Spinal cord (tissue), 10 donors: ENCODE results near the gene PITPNM3. TPM values are rescaled to one million over a fixed set of nuclear protein-coding genes. Genes with fewer than 3 reads are reported as not detected.
"Not testable (repeated sequence)": the region's sequence is repeated elsewhere in the genome, so short reads cannot be mapped to it uniquely, and the experiment has no call there.

Source experiments
- DNase-seq, 6 donors: peaks; one replicate each; pipeline versions ENCODE4 v3.0.0 to v3.0.0-alpha.2; 2013 to 2015; ENCODE audit warnings: low spot score in 6 of 6, low read depth in 4 of 6
- H3K27ac ChIP-seq: one replicate; pipeline ENCODE4 v1.5.1; 2013; ENCODE audit warnings: low read depth, low read length, control low read depth
- H3K27me3 ChIP-seq: one replicate; pipeline ENCODE4 v1.6.1; 2013; ENCODE audit warnings: low read length; ENCODE audit not compliant: control insufficient read depth, insufficient read depth
- H3K36me3 ChIP-seq: one replicate; pipeline ENCODE4 v1.6.1; 2013; ENCODE audit warnings: low read length; ENCODE audit not compliant: control insufficient read depth, insufficient read depth
- H3K4me1 ChIP-seq: one replicate; pipeline ENCODE4 v1.6.1; 2013; ENCODE audit warnings: low read length; ENCODE audit not compliant: control insufficient read depth, insufficient read depth
- H3K4me3 ChIP-seq: one replicate; pipeline ENCODE4 v1.5.1; 2013; ENCODE audit warnings: low read depth, low read length, control low read depth
- H3K9me3 ChIP-seq: one replicate; pipeline ENCODE4 v1.6.1; 2013; ENCODE audit warnings: low read length; ENCODE audit not compliant: control insufficient read depth, insufficient read depth
- WGBS: methylation state at CpG from one replicate; pipeline ENCODE4 v1.1.5; 2013; ENCODE audit warnings: missing lambda C conversion rate; ENCODE audit not compliant: insufficient coverage; 5-methylcytosine and 5-hydroxymethylcytosine counted together
- polyA plus RNA-seq, 2 donors: library from polyadenylated mRNA; unstranded; fragments of 120-200 nt; gene quantifications; one replicate each; pipeline ENCODE4 v1.2.1, GENCODE V29; 2013; ENCODE audit not compliant: insufficient read length in 2 of 2
- total RNA-seq, 2 donors: library from RNA; depleted of rRNA in 1 of 2; stranded (reverse); fragments of 120-200 nt in 1 of 2; fragments of >200 nt in 1 of 2; gene quantifications; one replicate each; pipeline versions ENCODE4 v1.2.3 to v1.2.4, GENCODE V29; 2013 to 2014
- donor health status: healthy.

The PITPNM3 gene
- total and polyA plus RNA-seq, 4 donors = 7.3 to 21.6 (median 16.8) TPM

DNA sequence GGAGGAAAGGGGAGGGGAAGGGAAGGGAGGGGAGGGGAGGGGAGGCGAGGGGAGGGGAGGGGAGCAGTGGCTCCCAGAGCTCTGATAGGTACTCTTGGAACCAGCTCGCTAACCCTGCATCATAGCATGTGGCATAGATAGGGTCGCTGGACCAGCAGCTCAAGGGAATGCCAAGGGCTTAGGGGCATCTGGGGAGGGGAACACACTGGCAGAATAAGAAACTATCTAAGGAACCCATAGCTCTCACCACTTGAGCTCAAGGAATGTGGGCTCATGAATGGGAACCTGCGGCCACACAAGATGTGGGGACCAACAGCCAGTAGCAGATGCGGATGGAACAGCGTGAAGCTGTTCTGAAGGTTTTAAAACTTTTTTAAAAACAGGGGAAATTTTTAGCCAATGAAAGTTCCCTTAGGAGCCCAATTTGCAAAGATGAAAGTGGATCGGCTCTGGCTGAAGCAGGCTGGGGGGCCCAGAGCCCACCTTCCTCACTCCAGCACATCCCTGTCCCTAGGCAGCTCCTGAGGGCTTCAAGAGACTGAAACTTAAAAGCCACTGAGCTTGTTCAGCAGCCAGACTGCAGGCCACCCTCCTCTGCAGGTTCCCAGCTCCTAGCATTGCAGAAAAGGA is 65.2 kb downstream of the PITPNM3 start:
- no peak overlapping the region for H3K27ac ChIP-seq
- H3K36me3 ChIP-seq = no peaks in the 10 kb centered on the region
- no peak overlapping the region for H3K4me3 ChIP-seq
- no peaks in the 10 kb centered on the region for H3K27me3 ChIP-seq
- peaks cover 21% of the 10 kb centered on the region for H3K4me1 ChIP-seq
- DNase-seq = no peak
- 75% methylated on average over 4 of the region's 7 CpGs for WGBS
- H3K9me3 ChIP-seq = no peaks in the 10 kb centered on the region

DNA sequence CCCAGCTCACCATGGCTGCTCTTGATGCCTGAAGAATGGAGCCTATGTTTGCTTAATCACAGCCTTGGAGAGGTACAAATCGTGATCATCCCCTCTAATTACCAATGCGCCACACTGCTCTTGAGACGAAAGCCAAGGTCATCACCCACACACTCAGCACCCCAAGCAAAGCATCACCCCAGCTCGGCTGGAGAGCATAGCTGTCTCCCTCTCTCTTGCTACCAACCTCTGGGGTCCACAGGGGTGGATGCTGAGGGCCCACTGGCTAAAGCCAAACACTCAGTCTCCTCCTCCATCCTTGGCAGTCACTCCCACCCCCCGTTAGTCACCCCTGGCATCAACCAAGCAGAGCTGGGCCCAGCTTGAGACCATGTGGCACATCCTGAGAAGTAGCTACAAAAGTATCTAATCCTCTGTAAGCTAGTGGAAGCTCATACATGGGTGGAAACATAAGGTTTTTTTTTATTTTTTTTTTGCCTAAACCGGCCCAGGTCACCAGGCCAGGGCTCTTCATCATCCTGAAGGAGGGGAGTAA is 67.3 kb downstream of the PITPNM3 start:
- Histone ChIP-seq H3K27me3 (no peaks in the 10 kb centered on the region), H3K4me3 (no peak overlapping the region), H3K9me3 (no peaks in the 10 kb centered on the region), H3K36me3 (peaks cover under 1% of the 10 kb centered on the region), H3K27ac (no peak overlapping the region), H3K4me1 (peaks cover 11% of the 10 kb centered on the region)
- 67% methylated on average over 5 of the region's 6 CpGs for WGBS
- no peak for DNase-seq

DNA sequence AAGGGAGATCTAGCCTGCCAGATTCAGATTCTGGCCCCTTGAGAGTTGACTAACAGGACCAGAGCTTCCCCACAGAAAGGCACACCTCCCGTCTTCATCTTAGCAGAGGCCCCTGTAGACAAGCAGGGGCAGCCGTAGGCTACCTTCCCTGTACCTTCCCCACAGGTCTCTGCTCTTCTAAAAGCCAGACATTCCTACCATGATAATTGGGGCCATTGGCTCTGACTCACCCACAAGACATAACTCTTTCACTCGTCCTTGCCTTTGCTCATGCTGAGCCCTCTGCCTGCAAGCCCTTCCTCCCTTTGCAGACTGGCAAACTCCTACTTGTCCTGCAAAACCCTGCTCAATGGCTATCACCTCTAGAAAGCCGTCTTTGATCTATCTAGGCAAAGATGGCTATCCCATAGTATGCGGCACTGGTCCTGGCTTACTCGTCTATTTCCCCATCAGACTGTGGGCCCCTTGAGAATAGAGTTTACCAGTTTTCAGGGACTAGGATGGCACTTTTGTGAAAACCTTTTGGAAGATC is 68.3 kb downstream of the PITPNM3 start:
- no peak overlapping the region for H3K27ac ChIP-seq
- no peaks in the 10 kb centered on the region for H3K27me3 ChIP-seq
- no peak for DNase-seq
- 75% methylated on average over 6 of the region's 6 CpGs for WGBS
- no peaks in the 10 kb centered on the region for H3K9me3 ChIP-seq
- no peak overlapping the region for H3K4me3 ChIP-seq
- H3K4me1 ChIP-seq = peaks cover 11% of the 10 kb centered on the region
- peaks cover 10% of the 10 kb centered on the region for H3K36me3 ChIP-seq

DNA sequence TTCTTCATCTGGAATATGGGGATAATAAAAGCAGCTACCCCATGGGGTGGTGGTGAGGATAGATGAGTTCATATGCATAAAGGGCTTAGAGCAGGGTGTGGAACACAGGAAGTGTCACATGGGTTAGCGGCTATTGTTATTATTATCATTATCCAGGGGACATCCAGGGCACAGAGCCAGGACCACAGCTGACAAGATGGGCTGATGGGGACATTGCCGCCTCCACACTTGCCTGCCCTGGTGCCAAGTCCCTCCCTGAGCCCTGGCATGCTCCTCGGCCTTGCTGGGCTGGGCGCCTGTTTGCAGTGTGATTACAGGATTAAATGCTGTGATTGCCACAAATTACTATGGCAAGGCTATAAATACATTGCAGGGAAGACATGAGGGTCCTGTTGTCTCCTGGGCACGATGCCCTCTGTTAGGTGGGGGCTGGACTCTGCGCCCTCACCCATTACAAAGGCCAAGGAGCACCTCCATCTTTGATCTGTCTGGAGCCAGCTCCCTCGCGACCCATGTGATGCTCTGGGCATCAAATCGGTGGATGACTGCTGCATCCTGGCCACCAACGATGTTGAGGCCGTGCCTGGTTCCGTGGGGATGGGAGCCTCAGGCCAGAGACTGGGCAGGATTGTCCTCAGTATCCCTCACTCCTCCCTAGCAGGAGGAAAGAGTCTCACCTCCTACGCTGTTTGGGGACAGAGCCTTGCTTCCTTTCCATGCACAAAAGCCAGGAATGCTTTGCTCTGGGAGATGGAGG is 68.9 kb downstream of the PITPNM3 start:
- Histone ChIP-seq H3K4me3 (no peak overlapping the region), H3K4me1 (peaks cover 11% of the 10 kb centered on the region), H3K27ac (no peak overlapping the region), H3K36me3 (peaks cover 13% of the 10 kb centered on the region), H3K9me3 (no peaks in the 10 kb centered on the region), H3K27me3 (no peaks in the 10 kb centered on the region)
- 52% methylated on average over 9 of the region's 13 CpGs for WGBS
- DNase-seq = peak in 2 of 6 donors; percentile 55 to 69

DNA sequence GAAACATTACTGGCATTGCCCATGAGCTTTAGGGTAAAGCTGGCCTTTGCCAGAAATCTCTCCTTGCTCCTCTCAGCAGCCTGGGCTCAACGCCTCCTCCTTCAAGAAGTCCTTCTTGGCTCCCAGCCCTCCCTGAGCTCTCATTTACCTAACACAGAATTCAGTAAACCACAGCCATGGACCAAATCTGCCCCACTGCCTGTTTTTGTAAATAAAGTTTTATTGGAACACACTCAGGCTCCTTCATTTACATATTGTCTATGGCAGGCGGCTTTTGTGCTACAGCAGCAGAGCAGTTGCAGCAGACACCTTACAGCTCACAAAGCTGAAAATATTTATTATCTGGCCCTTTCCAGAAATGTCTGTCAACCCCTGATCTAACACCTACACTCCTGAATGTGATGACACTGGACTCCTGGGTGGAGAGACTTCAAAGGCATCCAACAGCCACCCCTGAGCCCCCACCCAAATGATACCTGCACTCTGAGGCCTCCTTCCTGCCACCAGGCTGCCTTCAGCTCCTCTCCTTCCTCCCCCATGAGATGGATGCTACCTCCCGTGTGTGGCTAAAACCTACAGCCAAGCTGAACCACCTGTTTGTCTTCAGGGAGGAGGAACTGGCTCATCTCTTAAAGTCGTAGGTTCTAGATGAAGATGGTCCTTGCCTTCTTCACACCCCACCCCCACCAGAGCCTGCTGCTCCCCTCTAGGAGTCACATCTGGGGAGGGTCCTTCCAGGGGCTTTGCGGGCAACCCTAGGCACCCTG is 70.5 kb downstream of the PITPNM3 start:
- 71% methylated on average over 1 of the region's 5 CpGs for WGBS
- Histone ChIP-seq H3K27me3 (no peaks in the 10 kb centered on the region), H3K9me3 (no peaks in the 10 kb centered on the region), H3K27ac (no peak overlapping the region), H3K4me1 (peaks cover 13% of the 10 kb centered on the region), H3K36me3 (peaks cover 17% of the 10 kb centered on the region), H3K4me3 (no peak overlapping the region)
- DNase-seq = no peak

DNA sequence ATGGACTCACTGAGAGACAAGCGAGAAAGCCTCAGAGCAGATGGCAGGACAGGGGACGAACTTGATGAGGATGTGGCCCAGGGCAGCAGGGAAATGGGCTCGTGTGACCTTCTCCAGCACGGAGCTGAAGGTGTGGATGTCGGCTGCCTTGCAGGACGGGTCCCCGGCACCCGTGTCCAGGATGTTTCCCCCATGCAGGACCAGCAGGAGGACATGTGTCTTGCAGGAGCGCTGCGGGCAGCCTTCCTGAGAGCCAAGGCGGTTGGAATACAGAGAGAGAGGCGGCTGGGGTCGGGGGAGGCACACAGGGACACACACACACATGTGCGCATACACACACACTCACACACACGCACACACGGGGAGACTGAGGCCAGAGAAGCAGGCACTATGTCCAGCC is 72.8 kb downstream of the PITPNM3 start:
- WGBS = 86% methylated on average over 14 of the region's 16 CpGs
- no peak for DNase-seq
- Histone ChIP-seq H3K4me3 (no peak overlapping the region), H3K4me1 (peaks cover 30% of the 10 kb centered on the region), H3K9me3 (no peaks in the 10 kb centered on the region), H3K27me3 (no peaks in the 10 kb centered on the region), H3K27ac (no peak overlapping the region), H3K36me3 (peaks cover 23% of the 10 kb centered on the region)

DNA sequence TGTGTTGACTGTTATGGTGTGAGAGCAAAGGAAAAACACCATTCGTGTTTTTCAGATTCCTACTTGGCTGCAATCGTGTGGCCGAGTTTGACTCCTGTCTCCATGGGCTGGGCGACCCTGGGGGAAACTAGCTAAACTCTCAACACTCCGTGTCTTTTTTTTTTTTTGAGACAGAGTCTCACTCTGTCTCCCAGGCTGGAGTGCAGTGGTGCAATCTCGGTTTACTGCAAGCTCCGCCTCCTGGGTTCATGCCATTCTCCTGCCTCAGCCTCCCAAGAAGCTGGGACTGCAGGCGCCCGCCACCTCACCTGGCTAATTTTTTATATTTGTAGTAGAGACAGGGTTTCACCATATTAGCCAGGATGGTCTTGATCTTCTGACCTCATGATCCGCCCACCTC is 73.6 kb downstream of the PITPNM3 start:
- H3K27ac ChIP-seq = not testable (repeated sequence)
- H3K36me3 ChIP-seq = peaks cover 30% of the 10 kb centered on the region

DNA sequence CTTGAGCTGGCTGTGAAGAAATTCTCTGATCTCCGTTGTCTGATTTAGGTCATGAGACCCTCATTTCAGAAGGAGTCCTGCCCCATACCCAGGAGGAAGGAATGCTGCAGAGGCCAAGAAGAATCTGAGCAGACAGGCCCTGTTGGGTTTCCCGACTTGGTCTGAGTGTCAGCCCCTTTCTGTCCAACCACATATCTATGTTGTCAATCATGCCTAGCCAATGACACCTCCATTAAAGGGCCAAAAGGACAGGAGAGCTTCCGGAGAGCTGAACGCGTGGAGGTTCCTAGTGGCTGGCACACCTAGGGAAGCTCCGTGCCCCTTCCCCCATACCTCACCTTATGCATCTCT is 74.3 kb downstream of the PITPNM3 start:
- DNase-seq = no peak
- Histone ChIP-seq H3K4me3 (no peak overlapping the region), H3K9me3 (no peaks in the 10 kb centered on the region), H3K27ac (no peak overlapping the region), H3K27me3 (no peaks in the 10 kb centered on the region), H3K4me1 (peaks cover 21% of the 10 kb centered on the region), H3K36me3 (peaks cover 33% of the 10 kb centered on the region)
- WGBS = 86% methylated on average over 3 of the region's 6 CpGs

More for the DNA sequence above, 73.6 kb downstream of the PITPNM3 start:
- H3K4me3 ChIP-seq, H3K27me3 ChIP-seq, H3K9me3 ChIP-seq, DNase-seq: not testable (repeated sequence)
- peaks cover 28% of the 10 kb centered on the region for H3K4me1 ChIP-seq
- 62% methylated on average over 6 of the region's 10 CpGs for WGBS

DNA sequence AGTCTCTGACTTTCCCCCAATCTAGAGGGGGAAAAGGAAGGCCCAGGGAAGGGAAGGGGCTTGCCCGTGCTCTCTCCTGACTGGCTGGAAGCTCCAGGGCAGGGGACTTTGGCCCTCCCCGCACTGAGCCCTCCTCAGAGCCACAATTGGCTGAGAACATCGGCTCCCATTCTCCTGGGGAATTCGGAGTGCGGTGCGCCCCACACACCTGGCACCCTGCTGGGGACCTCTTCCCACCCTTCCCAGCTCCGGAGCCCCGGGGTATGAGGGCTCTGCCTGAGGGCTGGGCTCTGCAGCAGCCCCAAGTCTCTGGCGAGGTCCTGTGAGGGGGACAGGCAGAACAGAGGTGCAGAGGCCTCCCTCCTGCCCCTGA is 76.1 kb downstream of the PITPNM3 start:
- Histone ChIP-seq H3K27me3 (no peaks in the 10 kb centered on the region), H3K4me3 (no peak overlapping the region), H3K27ac (no peak overlapping the region), H3K9me3 (no peaks in the 10 kb centered on the region), H3K36me3 (peaks cover 38% of the 10 kb centered on the region), H3K4me1 (peaks cover 18% of the 10 kb centered on the region)
- no peak for DNase-seq
- 28% methylated on average over 9 of the region's 9 CpGs for WGBS
